Measurements from ENCODE around the gene CCDC88B. TPM values are rescaled to one million over a fixed set of nuclear protein-coding genes. Genes with fewer than 3 reads are reported as not detected.

Gene CCDC88B
- total RNA-seq, 2 experiments from 2014 or later = 103 to 127 TPM

DNA sequence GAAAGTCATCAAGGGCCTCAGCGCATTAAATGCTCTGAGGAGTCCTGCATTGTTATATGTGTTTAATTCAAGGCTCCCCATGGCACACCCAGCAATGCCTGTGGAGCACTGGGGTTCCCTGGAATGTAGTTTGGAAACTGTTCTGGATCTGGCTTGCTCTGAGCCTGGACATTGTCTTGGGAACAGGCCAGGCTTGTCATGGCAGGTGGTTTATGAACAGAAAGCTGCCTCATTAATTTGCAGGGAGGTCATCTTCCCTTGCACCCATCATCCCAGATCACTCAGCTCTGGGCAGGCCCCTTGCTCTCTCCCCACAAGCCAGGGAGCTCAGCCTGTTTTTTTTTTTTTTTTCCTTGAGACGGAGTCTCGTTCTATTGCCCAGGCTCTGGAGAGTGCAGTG, 51.8 kb downstream of the CCDC88B start:
- POLR2A ChIA-PET = no interaction called here
- H3K27me3 Mint-ChIP-seq = peaks cover 9% of the 10 kb centered on the region
- no peaks in the 10 kb centered on the region for H3K36me3 Mint-ChIP-seq (ENCODE audit: low read depth)
- no peak for DNase-seq
- CTCF ChIA-PET = interaction anchor here (0.6 kb wide), 1 partner anchor 1494 kb away, joined by 3 read pairs; no protein-coding TSS in a partner anchor
- H3K4me1 Mint-ChIP-seq = peaks cover 20% of the 10 kb centered on the region
- H3K4me3 Mint-ChIP-seq = no peak overlapping the region
- H3K27ac Mint-ChIP-seq = no peak overlapping the region
- H3K9me3 Mint-ChIP-seq = peaks cover 13% of the 10 kb centered on the region

GRCh38 chr11:64395545-64396078, 55.6 kb downstream of the CCDC88B start:
- H3K4me1 Mint-ChIP-seq = peaks cover 11% of the 10 kb centered on the region
- ChIA-PET CTCF (interaction anchor here (1.5 kb wide), 1 partner anchor 56 kb away, joined by 3 read pairs; no protein-coding TSS in a partner anchor), POLR2A (no interaction called here)
- DNase-seq = no peak
- H3K9me3 Mint-ChIP-seq = peaks cover 1% of the 10 kb centered on the region
- no peak overlapping the region for H3K27ac Mint-ChIP-seq
- H3K4me3 Mint-ChIP-seq = no peak overlapping the region
- no peaks in the 10 kb centered on the region for H3K36me3 Mint-ChIP-seq (ENCODE audit: low read depth)
- peaks cover 3% of the 10 kb centered on the region for H3K27me3 Mint-ChIP-seq

- no peaks in the 10 kb centered on the region for H3K9me3 Mint-ChIP-seq
- H3K36me3 Mint-ChIP-seq (ENCODE audit: low read depth) = no peaks in the 10 kb centered on the region
- POLR2A ChIA-PET = no interaction called here
- CTCF ChIA-PET = interaction anchor here (1.5 kb wide), 1 partner anchor 55 kb away, joined by 3 read pairs; no protein-coding TSS in a partner anchor
- H3K4me1 Mint-ChIP-seq = peaks cover 7% of the 10 kb centered on the region
- peaks cover 3% of the 10 kb centered on the region for H3K27me3 Mint-ChIP-seq
- H3K4me3 Mint-ChIP-seq = no peak overlapping the region
- H3K27ac Mint-ChIP-seq = no peak overlapping the region
- no peak for DNase-seq
Measured at GRCh38 chr11:64396079-64396591, 56.1 kb downstream of the CCDC88B start.

DNA sequence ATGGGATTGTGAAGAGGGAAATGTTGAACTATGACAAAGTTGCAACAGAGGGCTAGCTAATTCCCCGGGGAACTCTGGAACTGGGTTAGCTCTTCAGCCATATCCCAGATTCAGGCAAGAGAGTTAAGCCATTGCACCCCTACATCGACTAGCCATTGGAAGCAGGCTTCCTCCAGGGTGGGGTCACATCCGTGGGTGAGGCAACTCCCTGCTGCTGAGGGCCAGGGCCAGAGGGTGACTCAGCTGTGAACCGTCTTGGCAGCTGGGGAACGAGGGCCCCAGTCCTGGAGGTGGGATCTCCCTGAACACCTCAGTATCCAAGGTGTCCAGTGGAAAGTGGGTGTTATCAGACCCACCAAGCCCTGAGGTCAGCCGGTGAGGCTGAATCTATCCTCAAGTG, 60.1 kb downstream of the CCDC88B start:
- H3K27me3 Mint-ChIP-seq = peaks cover 10% of the 10 kb centered on the region
- DNase-seq = no peak
- no peak overlapping the region for H3K4me3 Mint-ChIP-seq
- H3K4me1 Mint-ChIP-seq = no peaks in the 10 kb centered on the region
- CTCF ChIA-PET = no interaction called here
- POLR2A ChIA-PET = no interaction called here
- H3K27ac Mint-ChIP-seq = no peak overlapping the region
- no peaks in the 10 kb centered on the region for H3K9me3 Mint-ChIP-seq
- H3K36me3 Mint-ChIP-seq (ENCODE audit: low read depth) = no peaks in the 10 kb centered on the region

DNA sequence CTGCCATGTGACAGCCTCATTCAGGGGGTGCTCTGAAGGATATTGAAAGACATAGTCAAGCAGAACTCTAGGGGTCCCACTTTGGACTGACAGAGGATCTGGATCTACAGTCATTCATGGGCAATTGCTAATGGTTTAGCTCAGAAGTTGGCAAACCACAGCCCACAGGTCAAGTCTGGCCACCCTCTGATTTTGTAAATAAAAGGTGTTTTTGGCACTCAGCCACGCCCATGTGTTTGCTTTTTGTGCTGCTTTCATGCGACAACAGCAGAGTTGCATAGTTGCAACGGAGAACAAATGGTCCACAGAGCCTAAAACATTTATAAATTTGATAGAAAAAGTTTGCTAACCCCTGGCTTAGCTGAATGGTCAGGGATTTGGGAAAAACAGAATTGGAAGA, 60.7 kb downstream of the CCDC88B start:
- CTCF ChIA-PET = no interaction called here
- Mint-ChIP-seq H3K27me3 (peaks cover 7% of the 10 kb centered on the region), H3K4me3 (no peak overlapping the region), H3K36me3 (ENCODE audit: low read depth) (no peaks in the 10 kb centered on the region), H3K9me3 (no peaks in the 10 kb centered on the region), H3K27ac (no peak overlapping the region), H3K4me1 (no peaks in the 10 kb centered on the region)
- POLR2A ChIA-PET = no interaction called here
- no peak for DNase-seq

DNA sequence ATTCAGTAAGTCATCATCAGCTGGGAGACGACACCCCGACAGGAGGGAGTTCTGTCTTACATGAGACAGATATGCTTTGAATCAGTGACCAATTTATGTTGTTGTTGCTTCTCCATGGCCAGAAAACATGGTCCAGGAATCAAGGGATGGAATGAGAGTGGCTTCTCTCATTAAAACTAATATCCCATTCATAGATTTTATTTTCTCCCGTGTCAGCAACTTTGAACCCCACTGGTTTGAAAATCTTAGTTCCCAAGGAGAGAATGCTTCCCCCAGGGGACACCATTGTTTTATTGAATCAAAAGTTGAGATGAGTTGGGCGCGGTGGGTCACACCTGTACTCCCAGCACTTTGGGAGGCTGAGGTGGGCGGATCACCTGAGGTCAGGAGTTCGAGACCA, 61.8 kb downstream of the CCDC88B start:
- no peak overlapping the region for H3K4me3 Mint-ChIP-seq
- peaks cover 7% of the 10 kb centered on the region for H3K27me3 Mint-ChIP-seq
- no peak for DNase-seq
- CTCF ChIA-PET = no interaction called here
- POLR2A ChIA-PET = no interaction called here
- H3K36me3 Mint-ChIP-seq (ENCODE audit: low read depth) = no peaks in the 10 kb centered on the region
- H3K9me3 Mint-ChIP-seq = no peaks in the 10 kb centered on the region
- no peaks in the 10 kb centered on the region for H3K4me1 Mint-ChIP-seq
- H3K27ac Mint-ChIP-seq = no peak overlapping the region

GRCh38 chr11:64403106-64403505, 63.1 kb downstream of the CCDC88B start:
- ChIA-PET POLR2A (no interaction called here), CTCF (no interaction called here)
- Mint-ChIP-seq H3K4me1 (no peaks in the 10 kb centered on the region), H3K27ac (no peak overlapping the region), H3K4me3 (no peak overlapping the region), H3K9me3 (no peaks in the 10 kb centered on the region), H3K36me3 (ENCODE audit: low read depth) (no peaks in the 10 kb centered on the region), H3K27me3 (peaks cover 7% of the 10 kb centered on the region)
- no peak for DNase-seq

GRCh38 chr11:64406221-64406946, 66.4 kb downstream of the CCDC88B start:
- Mint-ChIP-seq H3K27me3 (peaks cover 7% of the 10 kb centered on the region), H3K9me3 (no peaks in the 10 kb centered on the region), H3K4me1 (no peaks in the 10 kb centered on the region), H3K36me3 (ENCODE audit: low read depth) (no peaks in the 10 kb centered on the region), H3K4me3 (no peak overlapping the region), H3K27ac (no peak overlapping the region)
- ChIA-PET CTCF (interaction anchor here (1.0 kb wide), 1 partner anchor 12 kb away, joined by 3 read pairs; no protein-coding TSS in a partner anchor), POLR2A (no interaction called here)
- DNase-seq = no peak

Small RNA genes lying within 50 kb of the gene (microRNA-seq; reads per million reads assigned to microRNA genes)
- gene MIR1237 (ENCODE audit: borderline microRNAs expressed, borderline replicate concordance) (1.9 reads per million), gene MIR7155 (ENCODE audit: borderline microRNAs expressed, borderline replicate concordance) (1.7 reads per million)

Other genes starting within 250 kb of the CCDC88B start
- 10 to 100 TPM in 1 of 2 experiments, 1 to 10 TPM in 1; 9.2 to 11.6 TPM for gene MACROD1, start 174.1 kb upstream of the CCDC88B start, total RNA-seq
- gene STIP1, start 154.0 kb upstream of the CCDC88B start, total RNA-seq = 100 to 1,000 TPM; 211 to 213 TPM
- gene FERMT3, start 133.5 kb upstream of the CCDC88B start, total RNA-seq = 100 to 1,000 TPM; 190 to 207 TPM
- gene TRPT1, start 114.0 kb upstream of the CCDC88B start, total RNA-seq = 10 to 100 TPM; 20.0 to 26.5 TPM
- gene NUDT22, start 113.9 kb upstream of the CCDC88B start, total RNA-seq = 10 to 100 TPM; 70.2 to 82.1 TPM
- gene DNAJC4, start 109.7 kb upstream of the CCDC88B start, total RNA-seq = 10 to 100 TPM; 39.5 to 40.5 TPM
- 10 to 100 TPM; 51.1 to 60.3 TPM for gene VEGFB, start 105.6 kb upstream of the CCDC88B start, total RNA-seq
- gene FKBP2, start 99.1 kb upstream of the CCDC88B start, total RNA-seq = 10 to 100 TPM; 21.9 to 24.8 TPM
- gene PPP1R14B, start 93.3 kb upstream of the CCDC88B start, total RNA-seq = 10 to 100 TPM; 81.1 to 86.0 TPM
- gene PLCB3, start 88.7 kb upstream of the CCDC88B start, total RNA-seq = 10 to 100 TPM; 11.6 to 12.4 TPM
- gene BAD, start 55.5 kb upstream of the CCDC88B start, total RNA-seq = 10 to 100 TPM; 32.0 to 34.2 TPM
- gene GPR137, start 54.4 kb upstream of the CCDC88B start, total RNA-seq = 10 to 100 TPM; 24.6 to 32.2 TPM
- gene KCNK4, start 48.9 kb upstream of the CCDC88B start, total RNA-seq = not detected
- gene CATSPERZ, start 39.8 kb upstream of the CCDC88B start, total RNA-seq = not detected
- 10 to 100 TPM; 24.8 to 32.0 TPM for gene ESRRA, start 34.7 kb upstream of the CCDC88B start, total RNA-seq
- 100 to 1,000 TPM; 160 to 171 TPM for gene TRMT112, start 22.6 kb upstream of the CCDC88B start, total RNA-seq
- gene PRDX5, start 22.1 kb upstream of the CCDC88B start, total RNA-seq = 100 to 1,000 TPM in 1 of 2 experiments, 10 to 100 TPM in 1; 97.4 to 106 TPM
- gene RPS6KA4, start 19.0 kb downstream of the CCDC88B start, total RNA-seq = 10 to 100 TPM; 31.0 to 43.0 TPM
- not detected for gene SLC22A11, start 215.7 kb downstream of the CCDC88B start, total RNA-seq

All from activated CD4-positive, alpha-beta T cell treated with anti-CD3 and anti-CD28 coated beads, Interleukin-2, amount 10 ng/mL, durations not matched to agents 7 days and 5 days (primary cell).